Activated naive CD4-positive, alpha-beta T cell treated with anti-CD3 and anti-CD28 coated beads, Interleukin-2, amount 50 U/mL, for 24 hours (primary cell): ENCODE results near the gene FAM171A1.

ENCODE experiments used
- H3K27ac Mint-ChIP-seq: one replicate; pipeline ENCODE4 v1.8.0; 2021; ENCODE audit warnings: mild to moderate bottlenecking, mixed read lengths
- H3K27me3 Mint-ChIP-seq: one replicate; pipeline ENCODE4 v1.8.0; 2021; ENCODE audit warnings: mixed read lengths
- H3K36me3 Mint-ChIP-seq: one replicate; pipeline ENCODE4 v1.8.0; 2021; ENCODE audit warnings: mixed read lengths
- H3K4me1 Mint-ChIP-seq: one replicate; pipeline ENCODE4 v1.8.0; 2021; ENCODE audit warnings: mixed read lengths
- H3K4me3 Mint-ChIP-seq: one replicate; pipeline ENCODE4 v1.8.0; 2021; ENCODE audit warnings: mild to moderate bottlenecking, mixed read lengths
- H3K9me3 Mint-ChIP-seq: one replicate; pipeline ENCODE4 v1.8.0; 2021; ENCODE audit warnings: mixed read lengths

FAM171A1 gene

GRCh38 chr10:15385552-15386455 lies 14.7 kb upstream of the FAM171A1 start:
- Mint-ChIP-seq H3K27me3 (peaks cover 14% of the 10 kb centered on the region), H3K36me3 (peaks cover 2% of the 10 kb centered on the region), H3K27ac (no peak overlapping the region), H3K4me1 (no peaks in the 10 kb centered on the region), H3K4me3 (no peak overlapping the region), H3K9me3 (no peaks in the 10 kb centered on the region)

- H3K4me1 Mint-ChIP-seq: no peaks in the 10 kb centered on the region
- H3K27ac Mint-ChIP-seq: no peak overlapping the region
- H3K4me3 Mint-ChIP-seq: no peak overlapping the region
- peaks cover 2% of the 10 kb centered on the region for H3K36me3 Mint-ChIP-seq
- H3K27me3 Mint-ChIP-seq: peaks cover 16% of the 10 kb centered on the region
- H3K9me3 Mint-ChIP-seq: no peaks in the 10 kb centered on the region
Measured at GRCh38 chr10:15381420-15381819, 10.3 kb upstream of the FAM171A1 start.

- no peaks in the 10 kb centered on the region for H3K4me1 Mint-ChIP-seq
- H3K27ac Mint-ChIP-seq: no peak overlapping the region
- peaks cover 8% of the 10 kb centered on the region for H3K27me3 Mint-ChIP-seq
- H3K4me3 Mint-ChIP-seq: no peak overlapping the region
- peaks cover 2% of the 10 kb centered on the region for H3K36me3 Mint-ChIP-seq
- no peaks in the 10 kb centered on the region for H3K9me3 Mint-ChIP-seq
Measured at GRCh38 chr10:15379078-15379477, 8.0 kb upstream of the FAM171A1 start.

GRCh38 chr10:15378569-15378968 lies 7.5 kb upstream of the FAM171A1 start:
- peaks cover 8% of the 10 kb centered on the region for H3K27me3 Mint-ChIP-seq
- H3K4me1 Mint-ChIP-seq: no peaks in the 10 kb centered on the region
- no peak overlapping the region for H3K4me3 Mint-ChIP-seq
- H3K9me3 Mint-ChIP-seq: no peaks in the 10 kb centered on the region
- H3K36me3 Mint-ChIP-seq: peaks cover 2% of the 10 kb centered on the region
- H3K27ac Mint-ChIP-seq: no peak overlapping the region

GRCh38 chr10:15374566-15374965 lies 3.5 kb upstream of the FAM171A1 start:
- Mint-ChIP-seq H3K27ac (no peak overlapping the region), H3K9me3 (no peaks in the 10 kb centered on the region), H3K27me3 (peaks cover 8% of the 10 kb centered on the region), H3K4me1 (peaks cover 7% of the 10 kb centered on the region), H3K36me3 (no peaks in the 10 kb centered on the region), H3K4me3 (no peak overlapping the region)

- Mint-ChIP-seq H3K9me3 (no peaks in the 10 kb centered on the region), H3K4me3 (no peak overlapping the region), H3K27ac (no peak overlapping the region), H3K36me3 (no peaks in the 10 kb centered on the region), H3K27me3 (peaks cover 8% of the 10 kb centered on the region), H3K4me1 (peaks cover 11% of the 10 kb centered on the region)
Measured at GRCh38 chr10:15374156-15374555, 3.1 kb upstream of the FAM171A1 start.

GRCh38 chr10:15373199-15373598 lies 2.1 kb upstream of the FAM171A1 start:
- peaks cover 8% of the 10 kb centered on the region for H3K27me3 Mint-ChIP-seq
- no peak overlapping the region for H3K4me3 Mint-ChIP-seq
- peaks cover 11% of the 10 kb centered on the region for H3K4me1 Mint-ChIP-seq
- no peak overlapping the region for H3K27ac Mint-ChIP-seq
- H3K9me3 Mint-ChIP-seq: no peaks in the 10 kb centered on the region
- no peaks in the 10 kb centered on the region for H3K36me3 Mint-ChIP-seq

- Mint-ChIP-seq H3K9me3 (no peaks in the 10 kb centered on the region), H3K27me3 (peaks cover 8% of the 10 kb centered on the region), H3K36me3 (no peaks in the 10 kb centered on the region), H3K4me3 (peak overlapping the region; percentile 80), H3K27ac (peak overlapping the region; percentile 74), H3K4me1 (peaks cover 11% of the 10 kb centered on the region)
Measured at GRCh38 chr10:15370212-15370855, 755 bp downstream of the FAM171A1 start.

- H3K4me1 Mint-ChIP-seq: peaks cover 11% of the 10 kb centered on the region
- peaks cover 8% of the 10 kb centered on the region for H3K27me3 Mint-ChIP-seq
- H3K4me3 Mint-ChIP-seq: peak overlapping the region; percentile 80
- peak overlapping the region; percentile 74 for H3K27ac Mint-ChIP-seq
- no peaks in the 10 kb centered on the region for H3K9me3 Mint-ChIP-seq
- H3K36me3 Mint-ChIP-seq: no peaks in the 10 kb centered on the region
Measured at GRCh38 chr10:15369256-15370211, 1.6 kb downstream of the FAM171A1 start.

- H3K27ac Mint-ChIP-seq: no peak overlapping the region
- no peak overlapping the region for H3K4me3 Mint-ChIP-seq
- no peaks in the 10 kb centered on the region for H3K9me3 Mint-ChIP-seq
- peaks cover 8% of the 10 kb centered on the region for H3K27me3 Mint-ChIP-seq
- H3K4me1 Mint-ChIP-seq: peaks cover 11% of the 10 kb centered on the region
- no peaks in the 10 kb centered on the region for H3K36me3 Mint-ChIP-seq
Measured at GRCh38 chr10:15368101-15368855, 2.8 kb downstream of the FAM171A1 start.

GRCh38 chr10:15367296-15368085 lies 3.6 kb downstream of the FAM171A1 start:
- Mint-ChIP-seq H3K36me3 (no peaks in the 10 kb centered on the region), H3K27me3 (peaks cover 5% of the 10 kb centered on the region), H3K9me3 (no peaks in the 10 kb centered on the region), H3K27ac (no peak overlapping the region), H3K4me1 (peaks cover 11% of the 10 kb centered on the region), H3K4me3 (no peak overlapping the region)

GRCh38 chr10:15365692-15366091 lies 5.4 kb downstream of the FAM171A1 start:
- H3K27me3 Mint-ChIP-seq: no peaks in the 10 kb centered on the region
- H3K4me3 Mint-ChIP-seq: no peak overlapping the region
- no peak overlapping the region for H3K27ac Mint-ChIP-seq
- no peaks in the 10 kb centered on the region for H3K36me3 Mint-ChIP-seq
- no peaks in the 10 kb centered on the region for H3K9me3 Mint-ChIP-seq
- H3K4me1 Mint-ChIP-seq: peaks cover 11% of the 10 kb centered on the region

- H3K4me1 Mint-ChIP-seq: peaks cover 4% of the 10 kb centered on the region
- H3K36me3 Mint-ChIP-seq: no peaks in the 10 kb centered on the region
- H3K9me3 Mint-ChIP-seq: no peaks in the 10 kb centered on the region
- H3K27ac Mint-ChIP-seq: no peak overlapping the region
- no peaks in the 10 kb centered on the region for H3K27me3 Mint-ChIP-seq
- H3K4me3 Mint-ChIP-seq: no peak overlapping the region
Measured at GRCh38 chr10:15364001-15364400, 7.1 kb downstream of the FAM171A1 start.

- peaks cover 4% of the 10 kb centered on the region for H3K4me1 Mint-ChIP-seq
- H3K27me3 Mint-ChIP-seq: no peaks in the 10 kb centered on the region
- H3K27ac Mint-ChIP-seq: no peak overlapping the region
- no peaks in the 10 kb centered on the region for H3K36me3 Mint-ChIP-seq
- H3K9me3 Mint-ChIP-seq: no peaks in the 10 kb centered on the region
- no peak overlapping the region for H3K4me3 Mint-ChIP-seq
Measured at GRCh38 chr10:15363031-15363430, 8.1 kb downstream of the FAM171A1 start.
